ENCODE measurements around the gene GPRIN1. TPM values are rescaled to one million over a fixed set of nuclear protein-coding genes. Genes with fewer than 3 reads are reported as not detected.

The GPRIN1 gene
- total RNA-seq, 4 donors from 2014 or later, result 0.24 to 0.75 (median 0.30) TPM

DNA sequence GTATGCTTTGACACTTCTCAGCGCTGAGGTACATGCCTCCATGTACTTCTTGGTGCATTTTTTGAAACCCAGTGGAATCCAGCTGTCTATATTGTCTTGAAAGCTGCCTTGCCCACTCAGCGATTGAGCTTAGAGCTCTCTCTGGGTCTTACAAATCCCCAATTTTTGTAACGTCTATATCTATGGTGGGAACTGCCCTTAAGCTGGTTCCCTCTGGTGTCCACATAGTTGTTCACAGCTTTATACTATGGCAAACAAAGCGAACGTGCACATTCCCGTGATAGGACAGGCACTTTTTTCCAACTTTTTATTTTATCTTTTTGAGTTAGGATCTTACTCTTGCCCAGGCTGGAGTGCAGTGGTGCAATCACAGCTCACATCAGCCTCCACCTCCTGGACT lies 39.9 kb downstream of the GPRIN1 start:
- intact Hi-C loops (cut with DNase I), result no loop called here
- WGBS, 2 donors, result 45 to 59% methylated on average over 6 of the region's 6 CpGs

DNA sequence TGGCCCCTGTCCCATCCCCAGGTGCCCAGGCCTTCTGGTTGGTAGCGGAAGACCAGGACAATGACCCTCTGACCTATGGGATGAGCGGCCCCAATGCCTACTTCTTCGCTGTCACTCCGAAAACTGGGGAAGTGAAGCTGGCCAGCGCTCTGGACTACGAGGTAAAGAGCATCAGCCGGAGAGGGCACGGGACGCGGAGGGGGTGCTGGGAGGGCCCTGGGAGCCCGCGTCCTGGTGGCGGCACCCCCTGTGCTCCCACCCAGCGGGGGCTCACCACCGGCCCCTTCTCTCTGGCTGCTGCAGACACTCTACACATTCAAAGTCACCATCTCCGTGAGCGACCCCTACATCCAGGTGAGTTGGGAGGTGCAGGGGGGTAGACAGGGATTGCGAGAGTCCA lies 41.3 kb downstream of the GPRIN1 start:
- Histone ChIP-seq H3K4me3 (replicated peaks in 1 of 3) (no peak overlapping the region), H3K4me1 (no peaks in the 10 kb centered on the region)
- DNase-seq, result no peak

More for the DNA sequence above, 39.9 kb downstream of the GPRIN1 start:
- no peak overlapping the region for H3K4me3 ChIP-seq (replicated peaks in 1 of 3)
- no peaks in the 10 kb centered on the region for H3K36me3 ChIP-seq
- no peak for DNase-seq
- no peaks in the 10 kb centered on the region for H3K4me1 ChIP-seq
- H3K27ac ChIP-seq, result no peak overlapping the region
- TF ChIP-seq, protein P1, sequence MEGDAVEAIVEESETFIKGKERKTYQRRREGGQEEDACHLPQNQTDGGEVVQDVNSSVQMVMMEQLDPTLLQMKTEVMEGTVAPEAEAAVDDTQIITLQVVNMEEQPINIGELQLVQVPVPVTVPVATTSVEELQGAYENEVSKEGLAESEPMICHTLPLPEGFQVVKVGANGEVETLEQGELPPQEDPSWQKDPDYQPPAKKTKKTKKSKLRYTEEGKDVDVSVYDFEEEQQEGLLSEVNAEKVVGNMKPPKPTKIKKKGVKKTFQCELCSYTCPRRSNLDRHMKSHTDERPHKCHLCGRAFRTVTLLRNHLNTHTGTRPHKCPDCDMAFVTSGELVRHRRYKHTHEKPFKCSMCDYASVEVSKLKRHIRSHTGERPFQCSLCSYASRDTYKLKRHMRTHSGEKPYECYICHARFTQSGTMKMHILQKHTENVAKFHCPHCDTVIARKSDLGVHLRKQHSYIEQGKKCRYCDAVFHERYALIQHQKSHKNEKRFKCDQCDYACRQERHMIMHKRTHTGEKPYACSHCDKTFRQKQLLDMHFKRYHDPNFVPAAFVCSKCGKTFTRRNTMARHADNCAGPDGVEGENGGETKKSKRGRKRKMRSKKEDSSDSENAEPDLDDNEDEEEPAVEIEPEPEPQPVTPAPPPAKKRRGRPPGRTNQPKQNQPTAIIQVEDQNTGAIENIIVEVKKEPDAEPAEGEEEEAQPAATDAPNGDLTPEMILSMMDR (IDR thresholded peaks at IDR 0.05), result no peak
- TF ChIP-seq POLR2A (IDR thresholded peaks at IDR 0.05), result no peak
- H3K9me3 ChIP-seq, result no peaks in the 10 kb centered on the region
- H3K27me3 ChIP-seq, result no peaks in the 10 kb centered on the region

GRCh38 chr5:176565760-176566288 lies 44.1 kb downstream of the GPRIN1 start:
- no peak overlapping the region for H3K4me3 ChIP-seq (replicated peaks in 1 of 3)
- 46 to 54% methylated on average over 6 of the region's 6 CpGs for WGBS, 2 donors
- TF ChIP-seq POLR2A (IDR thresholded peaks at IDR 0.05), result no peak
- TF ChIP-seq, protein P1 (IDR thresholded peaks at IDR 0.05), result no peak
- no peaks in the 10 kb centered on the region for H3K36me3 ChIP-seq
- intact Hi-C loops (cut with DNase I), result no loop called here
- H3K27me3 ChIP-seq, result no peaks in the 10 kb centered on the region
- H3K27ac ChIP-seq, result no peak overlapping the region
- no peaks in the 10 kb centered on the region for H3K4me1 ChIP-seq
- no peak for DNase-seq
- H3K9me3 ChIP-seq, result no peaks in the 10 kb centered on the region

More for the DNA sequence above, 41.3 kb downstream of the GPRIN1 start:
- Histone ChIP-seq H3K27me3 (no peaks in the 10 kb centered on the region), H3K36me3 (no peaks in the 10 kb centered on the region), H3K9me3 (no peaks in the 10 kb centered on the region), H3K27ac (no peak overlapping the region)
- TF ChIP-seq, protein P1 (IDR thresholded peaks at IDR 0.05), result no peak
- no peak for TF ChIP-seq POLR2A (IDR thresholded peaks at IDR 0.05)
- intact Hi-C loops (cut with DNase I), result no loop called here
- 68 to 73% methylated on average over 6 to 7 of the region's 18 CpGs for WGBS, 2 donors

GRCh38 chr5:176564002-176564401 lies 46.0 kb downstream of the GPRIN1 start:
- H3K27ac ChIP-seq, result no peak overlapping the region
- H3K27me3 ChIP-seq, result no peaks in the 10 kb centered on the region
- H3K9me3 ChIP-seq, result no peaks in the 10 kb centered on the region
- intact Hi-C loops (cut with DNase I), result no loop called here
- no peaks in the 10 kb centered on the region for H3K36me3 ChIP-seq
- no peak overlapping the region for H3K4me3 ChIP-seq (replicated peaks in 1 of 3)
- WGBS, 2 donors, result 77 to 83% methylated on average over 10 of the region's 10 CpGs
- TF ChIP-seq, protein P1 (IDR thresholded peaks at IDR 0.05), result no peak
- no peak for TF ChIP-seq POLR2A (IDR thresholded peaks at IDR 0.05)
- no peaks in the 10 kb centered on the region for H3K4me1 ChIP-seq
- DNase-seq, result no peak

GRCh38 chr5:176562189-176562588 lies 47.8 kb downstream of the GPRIN1 start:
- no peaks in the 10 kb centered on the region for H3K27me3 ChIP-seq
- H3K4me1 ChIP-seq, result no peaks in the 10 kb centered on the region
- H3K4me3 ChIP-seq (replicated peaks in 1 of 3), result no peak overlapping the region
- H3K36me3 ChIP-seq, result no peaks in the 10 kb centered on the region
- no peak overlapping the region for H3K27ac ChIP-seq
- no peaks in the 10 kb centered on the region for H3K9me3 ChIP-seq
- no peak for DNase-seq
- WGBS, 2 donors, result 53 to 63% methylated on average over 10 of the region's 10 CpGs
- TF ChIP-seq POLR2A (IDR thresholded peaks at IDR 0.05), result no peak
- TF ChIP-seq, protein P1 (IDR thresholded peaks at IDR 0.05), result no peak
- intact Hi-C loops (cut with DNase I), result no loop called here

Data from thyroid gland (tissue), 4 donors.